KOPT-K1 (cell line): ENCODE measurements around the gene SHC3.

Experiments used
- H3K27ac ChIP-seq: fragments of 200-600 bp; sonication (generic); 2 replicates; pipeline ENCODE4 v1.5.1; 2016; ENCODE audit warnings: antibody characterized with exemption, mild to moderate bottlenecking, low read depth, low read length; ENCODE audit not compliant: poor library complexity, severe bottlenecking
- H3K36me3 ChIP-seq: fragments of 200-600 bp; sonication (generic); 2 replicates; pipeline ENCODE4 v1.5.1; 2017; ENCODE audit warnings: antibody characterized with exemption, mild to moderate bottlenecking, low read length, moderate library complexity; ENCODE audit not compliant: insufficient read depth
- H3K9me3 ChIP-seq: fragments of 200-600 bp; sonication (generic); 2 replicates; pipeline ENCODE4 v1.5.1; 2017; ENCODE audit warnings: antibody characterized with exemption, low read length, mild to moderate bottlenecking; ENCODE audit not compliant: insufficient read depth, poor library complexity, severe bottlenecking

The SHC3 gene

GRCh38 chr9:88968799-88969198 is 209.8 kb downstream of the SHC3 start:
- no peak overlapping the region for H3K27ac ChIP-seq
- H3K36me3 ChIP-seq = no peaks in the 10 kb centered on the region
- no peaks in the 10 kb centered on the region for H3K9me3 ChIP-seq

GRCh38 chr9:88966894-88967676 is 211.5 kb downstream of the SHC3 start:
- Histone ChIP-seq H3K36me3 (no peaks in the 10 kb centered on the region), H3K27ac (no peak overlapping the region), H3K9me3 (no peaks in the 10 kb centered on the region)

DNA sequence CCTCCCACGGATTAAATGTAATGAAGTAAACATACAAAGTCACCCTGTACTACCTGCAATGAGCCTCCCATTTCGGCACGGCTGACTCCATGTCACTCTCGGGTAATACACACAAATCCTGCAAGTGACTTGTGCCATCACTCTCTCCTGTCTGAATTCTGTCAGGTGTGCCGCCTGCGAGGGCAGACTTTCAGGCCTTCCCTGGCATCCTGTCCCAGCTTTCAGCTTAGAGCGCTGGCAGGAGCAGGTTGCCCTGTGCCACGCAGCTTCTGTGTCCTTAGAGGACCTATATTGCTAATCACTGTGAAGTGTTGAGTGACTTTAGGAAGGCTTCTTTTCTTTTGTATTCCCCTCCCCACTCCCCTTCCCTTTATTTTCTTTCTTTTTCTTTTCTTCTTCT is 213.1 kb downstream of the SHC3 start:
- Histone ChIP-seq H3K27ac (no peak overlapping the region), H3K9me3 (no peaks in the 10 kb centered on the region), H3K36me3 (no peaks in the 10 kb centered on the region)

DNA sequence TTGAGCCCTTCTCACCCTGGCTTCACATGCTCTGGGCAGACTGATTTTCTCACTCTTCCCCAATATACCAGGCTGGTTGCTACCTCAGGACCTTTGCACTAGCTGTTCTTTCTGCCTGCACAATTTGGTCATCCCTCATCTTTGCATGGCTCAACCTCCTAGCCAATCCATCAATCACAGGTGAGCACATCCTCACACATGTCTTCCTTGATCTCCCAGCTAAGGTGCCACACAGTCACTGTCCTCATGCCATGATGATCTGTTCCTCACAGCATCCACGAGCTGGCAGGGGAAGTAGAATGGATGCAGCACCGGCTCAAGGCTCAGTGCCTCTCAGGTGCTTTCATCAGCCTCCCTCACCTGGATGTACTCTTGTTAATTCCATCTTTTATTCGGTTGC is 218.0 kb downstream of the SHC3 start:
- Histone ChIP-seq H3K9me3 (no peaks in the 10 kb centered on the region), H3K27ac (no peak overlapping the region), H3K36me3 (no peaks in the 10 kb centered on the region)

DNA sequence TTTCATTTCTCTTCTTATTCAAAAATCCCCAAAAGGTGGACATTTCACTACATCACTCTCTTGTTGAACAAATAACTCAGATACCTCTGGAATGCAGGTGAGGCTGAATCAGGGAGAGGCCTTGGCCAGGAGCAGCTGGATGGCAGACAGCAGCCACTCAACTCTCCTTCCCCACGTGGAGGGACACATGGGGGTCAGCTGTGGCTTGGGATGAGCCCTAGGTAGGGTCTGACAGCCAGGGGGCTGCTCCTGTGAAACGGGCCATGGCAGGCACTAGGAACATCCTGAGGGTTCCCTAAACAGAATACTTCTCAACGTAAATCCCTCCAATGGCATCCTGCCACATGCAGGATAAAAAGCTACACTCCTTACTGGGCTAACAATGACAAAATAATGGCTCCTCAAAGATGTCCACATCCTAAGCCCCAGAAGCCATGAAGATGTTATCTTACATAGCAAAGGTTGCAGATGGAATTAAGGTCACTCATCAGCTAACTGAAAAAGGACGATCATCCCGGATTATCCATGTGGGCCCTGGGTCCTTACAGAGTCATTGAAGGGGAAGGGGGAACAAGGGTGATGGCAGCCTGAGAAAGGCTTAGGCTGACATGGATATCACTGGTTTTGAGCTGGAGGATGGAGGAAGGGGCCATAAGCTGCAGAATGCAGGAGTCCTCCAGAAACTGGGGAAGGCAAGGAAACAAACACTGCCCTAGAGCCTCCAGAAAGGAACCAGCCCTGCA is 218.7 kb downstream of the SHC3 start:
- no peaks in the 10 kb centered on the region for H3K36me3 ChIP-seq

DNA sequence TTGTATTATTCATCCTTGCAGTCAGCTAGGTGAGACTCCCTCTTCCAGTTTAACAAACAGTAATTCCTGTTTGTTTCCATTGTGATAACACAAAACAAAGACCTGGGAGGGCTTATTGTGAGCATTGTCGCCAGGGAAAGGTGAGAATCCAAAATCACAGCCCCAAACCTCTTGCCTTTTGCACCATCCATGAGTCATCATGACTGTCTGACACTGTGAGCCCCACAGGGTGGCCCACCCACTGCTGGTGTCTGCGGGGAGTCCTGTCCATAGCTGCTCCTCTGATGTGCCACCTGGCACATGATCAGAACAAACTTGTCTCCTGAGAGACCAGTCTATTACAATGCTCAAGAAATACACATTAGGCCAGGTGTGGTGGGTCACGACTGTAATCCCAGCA is 221.1 kb downstream of the SHC3 start:
- H3K36me3 ChIP-seq = no peaks in the 10 kb centered on the region
- H3K27ac ChIP-seq = no peak overlapping the region
- no peaks in the 10 kb centered on the region for H3K9me3 ChIP-seq

More for the DNA sequence above, 218.7 kb downstream of the SHC3 start:
- no peaks in the 10 kb centered on the region for H3K9me3 ChIP-seq
- H3K27ac ChIP-seq = no peak overlapping the region
